ENCODE data around the gene SFT2D1. TPM values are rescaled to one million over a fixed set of nuclear protein-coding genes. Genes with fewer than 3 reads are reported as not detected.

SFT2D1 gene
- total RNA-seq, 4 donors from 2014 or later = 34.8 to 45.3 (median 37.1) TPM

DNA sequence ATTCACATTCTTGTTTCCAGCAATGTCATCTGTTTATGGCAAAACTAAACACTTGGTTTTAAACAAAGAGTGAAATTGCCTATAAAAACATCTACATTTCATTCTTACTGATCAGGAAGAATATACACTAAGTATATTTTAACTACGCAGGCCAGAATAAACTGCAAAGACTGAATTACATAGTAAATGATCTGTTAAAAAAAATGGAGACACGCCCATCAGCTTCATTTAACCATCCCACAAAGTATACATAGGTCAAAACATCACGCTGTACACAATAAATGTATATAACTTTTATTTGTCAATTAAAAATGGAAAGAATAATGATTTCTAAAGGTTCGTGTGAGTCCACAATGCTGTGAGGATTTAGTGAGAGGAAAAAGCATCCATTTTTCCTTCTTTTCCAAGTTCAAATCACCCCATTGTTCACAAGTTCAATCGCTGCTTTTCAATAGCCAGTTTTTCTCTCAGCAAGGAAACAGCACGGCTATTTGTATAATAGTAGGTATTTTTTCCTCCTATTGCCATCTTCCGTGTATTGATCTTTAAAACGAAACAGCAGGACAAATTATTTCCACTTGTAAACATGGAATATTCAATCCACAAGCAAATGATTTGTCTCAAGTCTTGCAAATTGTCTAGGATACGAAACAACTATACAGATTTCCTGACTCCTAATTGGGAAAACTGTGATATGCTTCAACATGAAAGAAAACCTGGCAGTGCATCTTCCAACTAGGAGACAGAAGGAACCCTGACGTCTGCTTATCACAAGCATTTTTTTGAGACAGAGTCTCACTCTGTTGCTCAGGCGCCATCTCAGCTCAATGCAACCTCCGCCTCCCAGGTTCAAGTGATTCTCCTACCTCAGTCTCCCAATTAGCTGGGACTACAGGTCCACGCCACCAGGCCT is 10.6 kb downstream of the SFT2D1 start:
- no peak for DNase-seq
- H3K9me3 ChIP-seq = no peaks in the 10 kb centered on the region
- H3K4me1 ChIP-seq = peaks cover 0 to 46% (median 0%) of the 10 kb centered on the region in 3 donors
- no peak for TF ChIP-seq POLR2A (IDR thresholded peaks at IDR 0.05)
- TF ChIP-seq, protein P1, sequence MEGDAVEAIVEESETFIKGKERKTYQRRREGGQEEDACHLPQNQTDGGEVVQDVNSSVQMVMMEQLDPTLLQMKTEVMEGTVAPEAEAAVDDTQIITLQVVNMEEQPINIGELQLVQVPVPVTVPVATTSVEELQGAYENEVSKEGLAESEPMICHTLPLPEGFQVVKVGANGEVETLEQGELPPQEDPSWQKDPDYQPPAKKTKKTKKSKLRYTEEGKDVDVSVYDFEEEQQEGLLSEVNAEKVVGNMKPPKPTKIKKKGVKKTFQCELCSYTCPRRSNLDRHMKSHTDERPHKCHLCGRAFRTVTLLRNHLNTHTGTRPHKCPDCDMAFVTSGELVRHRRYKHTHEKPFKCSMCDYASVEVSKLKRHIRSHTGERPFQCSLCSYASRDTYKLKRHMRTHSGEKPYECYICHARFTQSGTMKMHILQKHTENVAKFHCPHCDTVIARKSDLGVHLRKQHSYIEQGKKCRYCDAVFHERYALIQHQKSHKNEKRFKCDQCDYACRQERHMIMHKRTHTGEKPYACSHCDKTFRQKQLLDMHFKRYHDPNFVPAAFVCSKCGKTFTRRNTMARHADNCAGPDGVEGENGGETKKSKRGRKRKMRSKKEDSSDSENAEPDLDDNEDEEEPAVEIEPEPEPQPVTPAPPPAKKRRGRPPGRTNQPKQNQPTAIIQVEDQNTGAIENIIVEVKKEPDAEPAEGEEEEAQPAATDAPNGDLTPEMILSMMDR (IDR thresholded peaks at IDR 0.05) = no peak
- WGBS, 2 donors = 75 to 82% methylated on average over 13 of the region's 13 CpGs
- intact Hi-C loops (cut with DNase I) = no loop called here
- H3K27ac ChIP-seq = no peak overlapping the region
- no peaks in the 10 kb centered on the region for H3K27me3 ChIP-seq
- peaks cover 0 to 53% (median 0%) of the 10 kb centered on the region in 3 donors for H3K36me3 ChIP-seq
- H3K4me3 ChIP-seq = no peak overlapping the region

DNA sequence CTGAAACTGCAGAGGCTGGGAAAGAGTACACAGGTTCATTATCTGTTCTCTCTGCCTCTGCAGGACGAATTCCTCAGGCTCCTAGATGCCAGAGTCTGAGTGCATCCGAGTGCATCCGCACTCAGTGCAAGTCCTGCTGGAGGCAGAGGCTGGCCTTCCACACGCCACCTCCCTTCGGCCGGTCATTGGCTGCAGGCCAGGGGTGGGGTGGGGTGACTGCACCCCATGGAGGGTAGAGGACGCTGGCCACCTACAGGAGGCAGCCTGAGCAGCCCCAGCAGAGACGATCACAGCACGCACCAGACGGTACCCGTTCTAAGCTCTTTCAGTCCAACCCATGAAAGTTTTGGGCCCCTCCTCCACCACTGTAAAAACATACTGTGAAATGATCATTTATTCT is 11.7 kb downstream of the SFT2D1 start:
- Histone ChIP-seq H3K4me3 (no peak overlapping the region), H3K4me1 (peaks cover 0 to 41% (median 0%) of the 10 kb centered on the region in 3 donors), H3K27me3 (no peaks in the 10 kb centered on the region), H3K9me3 (no peaks in the 10 kb centered on the region), H3K27ac (no peak overlapping the region), H3K36me3 (peaks cover 0 to 53% (median 0%) of the 10 kb centered on the region in 3 donors)
- intact Hi-C loops (cut with DNase I) = no loop called here
- no peak for DNase-seq
- 59 to 65% methylated on average over 2 to 11 of the region's 11 CpGs for WGBS, 2 donors
- no peak for TF ChIP-seq POLR2A (IDR thresholded peaks at IDR 0.05)
- TF ChIP-seq, protein P1 (IDR thresholded peaks at IDR 0.05) = no peak

DNA sequence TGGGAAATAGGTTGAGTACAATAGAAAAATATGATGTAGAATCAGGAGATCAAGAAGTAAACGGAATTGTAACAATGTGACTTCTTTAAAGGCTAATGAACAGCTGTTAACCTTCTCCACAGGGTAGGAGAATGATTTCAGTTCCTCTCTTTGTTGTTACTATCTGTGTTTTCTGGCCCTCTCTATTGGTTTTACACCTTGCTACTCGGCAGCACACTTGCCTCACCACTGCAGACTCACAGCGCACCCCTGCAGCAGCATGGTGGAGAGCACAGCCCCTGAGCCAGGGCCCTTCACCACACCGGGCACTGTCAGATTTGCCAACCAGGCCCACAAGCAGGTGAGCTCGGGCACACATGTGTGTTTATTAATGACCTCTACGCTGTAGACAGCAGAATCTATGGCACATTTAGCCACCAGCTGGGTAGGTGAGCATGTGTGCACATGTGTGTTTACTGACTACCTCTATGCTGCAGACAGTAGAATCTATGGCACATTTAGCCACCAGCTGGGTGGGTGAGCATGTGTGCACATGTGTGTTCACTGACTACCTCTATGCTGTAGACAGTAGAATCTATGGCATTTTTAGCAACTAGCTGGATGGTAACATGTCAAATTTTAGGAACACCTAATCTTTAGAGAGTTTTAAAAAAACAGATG is 16.8 kb downstream of the SFT2D1 start:
- Histone ChIP-seq H3K27me3 (no peaks in the 10 kb centered on the region), H3K4me1 (peaks cover 0 to 6% (median 0%) of the 10 kb centered on the region in 3 donors), H3K4me3 (no peak overlapping the region), H3K9me3 (no peaks in the 10 kb centered on the region), H3K36me3 (peaks cover 0 to 87% (median 13%) of the 10 kb centered on the region in 3 donors), H3K27ac (no peak overlapping the region)
- 87 to 90% methylated on average over 5 to 6 of the region's 6 CpGs for WGBS, 2 donors
- DNase-seq = no peak
- intact Hi-C loops (cut with DNase I) = no loop called here
- TF ChIP-seq, protein P1 (IDR thresholded peaks at IDR 0.05) = no peak
- no peak for TF ChIP-seq POLR2A (IDR thresholded peaks at IDR 0.05)

DNA sequence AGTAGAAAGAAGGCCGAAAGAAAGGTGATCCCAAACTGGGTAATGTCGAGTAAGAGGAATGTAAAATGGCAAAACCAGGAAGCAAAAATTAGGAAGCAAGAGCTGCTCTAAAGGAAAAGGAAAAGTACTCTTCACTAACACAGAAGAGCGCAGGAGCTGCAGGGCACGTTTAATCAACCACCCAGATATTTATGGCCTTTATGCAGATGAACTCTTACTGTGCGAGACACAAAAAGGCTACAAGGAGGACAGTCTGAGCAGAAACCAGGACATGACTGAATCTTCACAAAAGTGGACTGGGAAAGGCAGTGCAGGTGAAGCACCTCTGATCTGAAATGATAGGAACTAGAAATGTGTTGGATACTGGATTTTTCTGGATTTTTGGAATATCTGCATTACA is 18.9 kb downstream of the SFT2D1 start:
- Histone ChIP-seq H3K27ac (no peak overlapping the region), H3K4me1 (no peaks in the 10 kb centered on the region), H3K4me3 (no peak overlapping the region), H3K27me3 (no peaks in the 10 kb centered on the region), H3K36me3 (peaks cover 0 to 95% (median 16%) of the 10 kb centered on the region in 3 donors), H3K9me3 (no peaks in the 10 kb centered on the region)
- 89 to 92% methylated on average over 5 of the region's 5 CpGs for WGBS, 2 donors
- intact Hi-C loops (cut with DNase I) = no loop called here
- no peak for TF ChIP-seq POLR2A (IDR thresholded peaks at IDR 0.05)
- TF ChIP-seq, protein P1 (IDR thresholded peaks at IDR 0.05) = no peak
- DNase-seq = no peak
